GM12865 (cell line): ENCODE results near the gene HRH4.

Experiments
- DNase-seq: peaks from one replicate; pipeline ENCODE4 v3.0.0; 2010; ENCODE audit warnings: low read depth
- H3K4me3 ChIP-seq: 2 replicates; pipeline ENCODE4 v1.5.1; 2011; ENCODE audit warnings: mild to moderate bottlenecking, low read depth, low read length, control low read depth
- CTCF ChIP-seq: IDR thresholded peaks from 2 replicates; pipeline ENCODE4 v1.5.1; 2011; ENCODE audit warnings: low read length, control low read depth, low read depth, inconsistent platforms; ENCODE audit not compliant: insufficient read depth; ENCODE audit errors: missing control alignments

The HRH4 gene

DNA sequence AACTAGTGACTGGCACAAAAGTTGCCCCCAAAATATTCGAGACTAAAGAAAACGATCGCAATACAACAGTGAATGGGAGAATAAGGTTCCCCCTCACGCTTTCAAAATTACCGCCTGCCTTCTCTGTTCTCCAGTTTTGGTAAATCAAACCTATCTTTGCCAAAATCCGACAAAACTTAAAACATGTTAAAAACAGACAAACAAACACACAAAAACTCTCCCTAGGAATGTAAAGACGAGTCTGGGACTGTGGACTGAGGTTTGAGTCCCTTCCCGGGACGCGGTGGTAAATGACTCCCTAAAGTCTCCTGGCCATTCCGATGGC lies 34.4 kb upstream of the HRH4 start:
- TF ChIP-seq CTCF: no peak
- peak overlapping the region; percentile 95 for H3K4me3 ChIP-seq
- DNase-seq: no peak

DNA sequence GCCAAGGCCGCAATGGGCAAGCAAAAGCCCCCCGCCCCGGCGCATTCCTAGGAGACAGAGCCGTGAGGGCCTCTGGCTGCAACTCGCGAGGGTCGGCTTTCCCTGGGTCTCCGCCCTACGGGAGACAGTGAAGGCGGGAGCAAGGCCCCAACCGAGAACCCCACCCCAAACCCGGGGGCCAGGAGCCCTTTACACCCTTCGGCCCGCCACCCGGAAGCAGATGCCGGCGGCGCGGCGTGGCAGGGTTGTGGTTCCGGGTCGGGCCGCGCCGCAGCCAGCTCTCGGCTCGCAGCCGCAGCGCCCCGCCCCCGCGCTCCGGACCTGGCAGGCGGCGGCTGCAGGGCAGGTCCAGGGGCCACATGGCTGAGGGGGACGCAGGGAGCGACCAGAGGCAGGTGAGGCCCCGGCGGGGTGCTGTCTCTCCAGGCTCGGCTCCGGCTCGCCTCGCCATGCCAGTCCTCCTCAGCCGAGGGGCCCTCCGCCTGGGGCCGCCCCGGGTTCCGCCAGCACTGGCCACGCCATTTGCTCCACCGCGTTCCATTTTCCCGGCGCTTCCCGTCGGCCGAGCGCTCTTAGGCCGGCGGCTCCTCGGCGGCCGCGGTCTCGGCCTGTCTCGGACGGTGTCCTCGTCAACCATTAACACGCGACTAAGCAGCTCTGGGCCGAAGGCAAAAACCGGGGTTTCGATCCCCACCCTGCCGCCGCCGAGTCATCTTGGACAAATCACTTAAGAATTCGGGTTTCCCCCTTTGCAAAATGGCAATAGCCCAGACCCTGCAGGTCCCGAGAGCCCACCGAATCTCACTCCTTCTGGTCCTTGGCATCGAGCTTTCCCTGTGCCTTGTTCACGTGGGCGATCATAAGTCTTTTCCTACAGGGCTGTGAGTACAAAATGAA lies 33.8 kb upstream of the HRH4 start, which contains the start of gene IMPACT:
TSS of gene IMPACT (plus strand) at position 273 of the 897 bp plus-strand sequence. CDS start at position 360, 87 bp downstream.
- no peak for TF ChIP-seq CTCF
- DNase-seq: peak; percentile 90
- peak within 1 kb of the TSS; percentile 95 for H3K4me3 ChIP-seq

DNA sequence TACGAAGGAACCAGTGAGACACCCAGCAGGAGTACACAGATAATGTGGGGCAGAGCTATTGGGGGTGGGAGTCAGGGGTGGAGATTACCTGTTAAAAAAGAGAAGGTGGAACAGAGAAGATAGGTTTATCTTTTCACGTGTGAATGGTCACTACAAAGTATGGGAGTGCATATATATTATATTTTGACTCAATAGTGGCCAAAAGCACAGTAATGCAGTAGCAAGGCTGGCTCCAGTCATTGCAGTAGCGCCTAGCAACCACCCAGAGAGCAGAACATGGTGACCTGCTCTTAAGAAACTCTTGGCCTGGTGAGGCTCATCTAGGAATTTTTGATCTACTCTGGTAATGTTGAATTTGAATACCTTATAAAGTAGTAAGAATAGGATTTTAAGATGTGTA lies 33.0 kb upstream of the HRH4 start:
- no peak for TF ChIP-seq CTCF
- DNase-seq: peak; percentile 27
- H3K4me3 ChIP-seq: peak overlapping the region; percentile 95

DNA sequence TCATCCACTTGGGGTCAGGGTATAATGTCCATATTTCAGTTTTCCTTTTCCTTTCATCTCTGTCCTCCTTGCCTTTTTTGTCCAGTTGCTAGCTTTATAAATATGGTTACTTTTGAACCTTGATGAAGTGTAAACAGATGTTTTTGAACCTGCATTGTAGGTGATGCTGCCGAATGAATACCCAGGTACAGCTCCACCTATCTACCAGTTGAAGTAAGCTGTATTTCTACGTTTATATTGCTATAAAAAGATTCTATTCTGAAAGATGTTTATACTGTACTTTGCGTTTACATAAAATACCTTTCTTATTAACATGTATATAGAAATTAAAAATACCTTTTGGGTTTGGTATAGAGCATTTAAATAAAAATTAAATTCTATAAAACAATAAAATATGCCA lies 31.7 kb upstream of the HRH4 start:
- TF ChIP-seq CTCF: no peak
- no peak overlapping the region for H3K4me3 ChIP-seq
- DNase-seq: no peak

- no peak for DNase-seq
- no peak overlapping the region for H3K4me3 ChIP-seq
- no peak for TF ChIP-seq CTCF
These were observed 31.2 kb upstream of the HRH4 start for GRCh38 chr18:24429188-24429587.

- no peak for TF ChIP-seq CTCF
- no peak for DNase-seq
- H3K4me3 ChIP-seq: no peak overlapping the region
These were observed 27.8 kb upstream of the HRH4 start for GRCh38 chr18:24432618-24433017.

GRCh38 chr18:24436939-24437338 lies 23.5 kb upstream of the HRH4 start:
- H3K4me3 ChIP-seq: no peak overlapping the region
- DNase-seq: no peak
- no peak for TF ChIP-seq CTCF
